ENCODE results near the gene MOV10L1.

Gene MOV10L1

DNA sequence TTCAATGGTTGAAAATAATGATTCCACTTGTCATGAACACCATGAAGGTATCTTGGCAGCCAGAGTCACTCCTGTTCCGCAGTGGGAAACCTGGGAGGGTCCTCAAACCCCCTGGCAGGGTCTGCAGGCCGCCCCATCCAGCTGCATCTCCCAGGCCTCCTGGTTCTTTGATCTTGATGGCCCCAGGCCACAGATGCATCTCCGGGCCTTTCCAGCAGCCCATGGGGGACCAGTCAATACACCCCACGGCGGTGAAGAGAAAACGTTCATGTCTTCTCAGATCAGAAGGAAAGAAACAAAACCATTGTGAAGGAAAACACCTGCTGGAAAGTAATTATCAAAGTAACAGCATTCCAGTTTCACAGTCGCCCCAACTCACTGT lies 29.9 kb upstream of the MOV10L1 start:
- 94% methylated on average over 7 of the region's 7 CpGs for WGBS (ENCODE audit: insufficient coverage)
- ChIA-PET CTCF (interaction anchor here (1.1 to 1.6 kb wide), 2 partner anchors 43 to 90 kb away, joined by 3 to 6 read pairs; no protein-coding TSS in a partner anchor), POLR2A (interaction anchor here (1.3 kb wide), 1 partner anchor 25 kb away, joined by 3 read pairs; the partner anchor contains the start of gene MLC1)
- Histone ChIP-seq H3K4me1 (ENCODE audit: control extremely low read depth in 1 of 4, control insufficient read depth in 4 of 4, insufficient read depth in 4 of 4, low read length in 3 of 4) (peaks cover 0 to 53% (median 28%) of the 10 kb centered on the region in 4 experiments), H3K27ac (ENCODE audit: insufficient read depth in 1 of 2, low read depth in 1 of 2, low read length in 2 of 2, poor library complexity in 1 of 2, severe bottlenecking in 2 of 2) (no peak overlapping the region), H3K9me3 (ENCODE audit: control extremely low read depth in 1 of 5, control insufficient read depth in 4 of 5, insufficient read depth in 2 of 5, low read depth in 1 of 5, low read length in 4 of 5) (no peaks in the 10 kb centered on the region), H3K27me3 (replicated peaks in 2 of 5; ENCODE audit: control insufficient read depth in 4 of 5, insufficient read depth in 5 of 5, low read length in 4 of 5) (peaks cover 0 to 16% (median 0%) of the 10 kb centered on the region in 5 experiments), H3K36me3 (ENCODE audit: control insufficient read depth in 4 of 4, insufficient read depth in 4 of 4, low read length in 3 of 4) (peaks cover 2 to 31% (median 18%) of the 10 kb centered on the region in 4 experiments), H3K4me3 (ENCODE audit: control insufficient read depth in 1 of 7, extremely low read depth in 1 of 7, insufficient read depth in 4 of 7, low read depth in 2 of 7, low read length in 6 of 7) (no peak overlapping the region)
- no peak for DNase-seq

- 92% methylated on average over 18 of the region's 28 CpGs for WGBS (ENCODE audit: insufficient coverage)
- Histone ChIP-seq H3K4me3 (ENCODE audit: control insufficient read depth in 1 of 7, extremely low read depth in 1 of 7, insufficient read depth in 4 of 7, low read depth in 2 of 7, low read length in 6 of 7) (no peak overlapping the region), H3K27me3 (replicated peaks in 2 of 5; ENCODE audit: control insufficient read depth in 4 of 5, insufficient read depth in 5 of 5, low read length in 4 of 5) (peaks cover 0 to 16% (median 0%) of the 10 kb centered on the region in 5 experiments), H3K36me3 (ENCODE audit: control insufficient read depth in 4 of 4, insufficient read depth in 4 of 4, low read length in 3 of 4) (peaks cover 2 to 35% (median 24%) of the 10 kb centered on the region in 4 experiments), H3K27ac (ENCODE audit: insufficient read depth in 1 of 2, low read depth in 1 of 2, low read length in 2 of 2, poor library complexity in 1 of 2, severe bottlenecking in 2 of 2) (no peak overlapping the region), H3K4me1 (ENCODE audit: control extremely low read depth in 1 of 4, control insufficient read depth in 4 of 4, insufficient read depth in 4 of 4, low read length in 3 of 4) (peaks cover 0 to 53% (median 28%) of the 10 kb centered on the region in 4 experiments), H3K9me3 (ENCODE audit: control extremely low read depth in 1 of 5, control insufficient read depth in 4 of 5, insufficient read depth in 2 of 5, low read depth in 1 of 5, low read length in 4 of 5) (no peaks in the 10 kb centered on the region)
- ChIA-PET POLR2A (interaction anchor here (0.8 to 1.6 kb wide), 3 partner anchors 24 to 52 kb away, joined by 3 to 4 read pairs (median 3); partner anchors contain the start of gene MLC1), CTCF (interaction anchor here (0.9 to 1.6 kb wide), 3 partner anchors 25 to 90 kb away, joined by 3 to 6 read pairs (median 4); partner anchors contain the start of gene MLC1)
- no peak for DNase-seq
These were observed 29.2 kb upstream of the MOV10L1 start for GRCh38 chr22:50060441-50061140.

DNA sequence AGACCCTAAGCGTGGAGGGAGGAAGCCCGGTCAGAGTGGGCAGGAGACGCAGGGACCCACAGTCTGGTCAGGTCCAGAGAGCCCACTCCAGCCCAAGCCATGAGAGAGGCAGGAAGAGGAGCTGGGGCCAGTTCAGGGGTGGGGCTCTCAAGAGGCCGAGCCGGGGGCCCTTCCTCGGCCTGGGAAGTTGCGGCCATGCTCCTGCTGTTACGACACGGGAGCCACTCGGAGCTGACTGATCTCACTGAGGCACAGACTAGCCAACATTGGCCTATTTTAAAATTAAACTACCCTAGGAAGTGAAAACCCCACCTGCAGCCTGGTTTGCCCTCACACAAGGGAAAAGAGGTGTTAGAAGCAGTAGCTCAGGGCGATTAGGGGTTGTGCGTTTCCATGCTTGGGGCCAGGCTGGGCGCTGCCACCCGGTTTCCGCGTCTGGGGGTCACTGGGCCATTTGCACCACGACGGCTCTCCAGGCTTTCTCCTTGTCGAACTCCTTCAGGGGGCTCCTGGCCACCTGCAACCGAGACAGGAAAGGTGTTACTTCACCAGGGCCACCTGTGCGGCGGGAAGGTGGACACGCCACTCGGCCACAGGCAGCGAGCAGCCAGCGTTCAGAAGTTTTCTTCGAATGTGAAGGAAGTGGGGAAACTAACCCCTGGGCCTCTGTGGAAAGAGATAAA lies 28.5 kb upstream of the MOV10L1 start:
- Histone ChIP-seq H3K9me3 (ENCODE audit: control extremely low read depth in 1 of 5, control insufficient read depth in 4 of 5, insufficient read depth in 2 of 5, low read depth in 1 of 5, low read length in 4 of 5) (no peaks in the 10 kb centered on the region), H3K27me3 (replicated peaks in 2 of 5; ENCODE audit: control insufficient read depth in 4 of 5, insufficient read depth in 5 of 5, low read length in 4 of 5) (peaks cover 0 to 16% (median 0%) of the 10 kb centered on the region in 5 experiments), H3K27ac (ENCODE audit: insufficient read depth in 1 of 2, low read depth in 1 of 2, low read length in 2 of 2, poor library complexity in 1 of 2, severe bottlenecking in 2 of 2) (no peak overlapping the region), H3K4me1 (ENCODE audit: control extremely low read depth in 1 of 4, control insufficient read depth in 4 of 4, insufficient read depth in 4 of 4, low read length in 3 of 4) (peaks cover 0 to 52% (median 27%) of the 10 kb centered on the region in 4 experiments), H3K4me3 (ENCODE audit: control insufficient read depth in 1 of 7, extremely low read depth in 1 of 7, insufficient read depth in 4 of 7, low read depth in 2 of 7, low read length in 6 of 7) (no peak overlapping the region), H3K36me3 (ENCODE audit: control insufficient read depth in 4 of 4, insufficient read depth in 4 of 4, low read length in 3 of 4) (peaks cover 2 to 41% (median 28%) of the 10 kb centered on the region in 4 experiments)
- WGBS (ENCODE audit: insufficient coverage), result 58% methylated on average over 17 of the region's 27 CpGs
- no peak for DNase-seq
- CTCF ChIA-PET, result interaction anchor here (0.9 to 1.0 kb wide), 2 partner anchors 24 to 27 kb away, joined by 3 to 4 read pairs; partner anchors contain the start of gene MLC1
- POLR2A ChIA-PET, result interaction anchor here (0.8 to 1.6 kb wide), 2 partner anchors 27 to 51 kb away, joined by 3 to 4 read pairs; no protein-coding TSS in a partner anchor

DNA sequence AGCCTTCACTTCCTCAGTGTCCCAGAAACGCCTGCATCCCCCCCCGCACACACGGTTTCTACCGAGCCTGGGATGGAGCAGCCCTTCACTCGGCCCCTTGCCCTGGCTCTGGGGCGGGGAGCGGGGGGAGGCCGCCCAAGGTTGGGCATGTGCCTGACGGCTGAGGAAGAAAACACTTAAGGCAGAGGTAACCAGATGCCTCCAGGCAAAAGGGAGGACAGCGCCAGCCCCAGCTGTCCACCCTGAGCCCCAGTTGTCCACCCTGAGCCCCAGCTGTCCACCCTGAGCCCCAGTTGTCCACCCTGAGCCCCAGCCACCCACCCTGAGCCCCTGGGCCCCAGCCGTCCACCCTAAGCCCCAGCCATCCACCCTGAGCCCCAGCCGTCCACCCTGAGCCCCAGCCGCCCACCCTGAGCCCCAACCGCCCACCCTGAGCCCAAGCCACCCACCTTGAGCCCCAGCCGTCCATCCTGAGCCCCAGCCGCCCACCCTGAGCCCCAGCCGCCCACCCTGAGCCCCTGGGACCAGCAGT lies 27.9 kb upstream of the MOV10L1 start:
- Histone ChIP-seq H3K27me3 (replicated peaks in 2 of 5; ENCODE audit: control insufficient read depth in 4 of 5, insufficient read depth in 5 of 5, low read length in 4 of 5) (peaks cover 0 to 16% (median 0%) of the 10 kb centered on the region in 5 experiments), H3K27ac (ENCODE audit: insufficient read depth in 1 of 2, low read depth in 1 of 2, low read length in 2 of 2, poor library complexity in 1 of 2, severe bottlenecking in 2 of 2) (no peak overlapping the region), H3K9me3 (ENCODE audit: control extremely low read depth in 1 of 5, control insufficient read depth in 4 of 5, insufficient read depth in 2 of 5, low read depth in 1 of 5, low read length in 4 of 5) (no peaks in the 10 kb centered on the region), H3K36me3 (ENCODE audit: control insufficient read depth in 4 of 4, insufficient read depth in 4 of 4, low read length in 3 of 4) (peaks cover 2 to 41% (median 29%) of the 10 kb centered on the region in 4 experiments), H3K4me3 (ENCODE audit: control insufficient read depth in 1 of 7, extremely low read depth in 1 of 7, insufficient read depth in 4 of 7, low read depth in 2 of 7, low read length in 6 of 7) (no peak overlapping the region), H3K4me1 (ENCODE audit: control extremely low read depth in 1 of 4, control insufficient read depth in 4 of 4, insufficient read depth in 4 of 4, low read length in 3 of 4) (peaks cover 0 to 46% (median 25%) of the 10 kb centered on the region in 4 experiments)
- WGBS (ENCODE audit: insufficient coverage), result 53% methylated on average over 13 of the region's 17 CpGs
- CTCF ChIA-PET, result interaction anchor here (0.6 to 1.1 kb wide), 4 partner anchors 20 to 31 kb away, joined by 3 to 4 read pairs (median 4); partner anchors contain the start of gene MLC1
- POLR2A ChIA-PET, result interaction anchor here (0.8 to 1.6 kb wide), 2 partner anchors 27 to 51 kb away, joined by 3 to 4 read pairs; no protein-coding TSS in a partner anchor
- peak; percentile 19 to 81 (median 79) for DNase-seq

DNA sequence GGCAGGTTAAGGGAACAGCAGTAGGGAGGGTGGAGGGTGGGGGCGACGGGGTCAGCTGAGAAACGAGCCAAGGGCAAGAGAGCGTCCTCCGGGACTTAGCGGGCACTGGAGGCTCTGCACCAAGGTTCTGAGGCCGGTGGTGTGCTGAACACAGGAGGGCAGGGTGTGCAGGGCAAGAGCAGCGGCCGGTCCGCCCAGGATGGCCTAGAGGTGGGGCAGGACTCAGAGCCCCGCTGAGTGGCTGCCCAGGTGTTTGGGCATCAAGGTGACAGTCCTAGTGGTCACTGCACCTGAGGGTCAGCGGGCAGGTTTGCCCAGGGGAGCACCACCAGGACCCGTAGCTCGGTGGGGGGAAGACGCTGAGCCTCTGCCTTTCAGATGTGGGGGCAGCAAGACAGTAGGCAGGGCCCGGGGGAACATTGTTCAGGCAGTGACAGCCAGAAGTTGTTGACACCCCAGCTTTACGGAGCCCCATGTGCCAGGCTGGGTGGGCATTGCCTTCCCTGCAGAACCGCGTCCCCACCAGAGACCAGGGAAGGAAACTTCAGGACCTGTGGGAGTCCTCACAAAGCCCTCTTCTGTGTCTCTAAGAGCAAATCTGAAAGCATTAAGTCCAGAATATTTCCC lies 27.2 kb upstream of the MOV10L1 start:
- CTCF ChIA-PET, result interaction anchor here (0.6 to 1.1 kb wide), 2 partner anchors 20 to 32 kb away, joined by 3 to 4 read pairs; no protein-coding TSS in a partner anchor

DNA sequence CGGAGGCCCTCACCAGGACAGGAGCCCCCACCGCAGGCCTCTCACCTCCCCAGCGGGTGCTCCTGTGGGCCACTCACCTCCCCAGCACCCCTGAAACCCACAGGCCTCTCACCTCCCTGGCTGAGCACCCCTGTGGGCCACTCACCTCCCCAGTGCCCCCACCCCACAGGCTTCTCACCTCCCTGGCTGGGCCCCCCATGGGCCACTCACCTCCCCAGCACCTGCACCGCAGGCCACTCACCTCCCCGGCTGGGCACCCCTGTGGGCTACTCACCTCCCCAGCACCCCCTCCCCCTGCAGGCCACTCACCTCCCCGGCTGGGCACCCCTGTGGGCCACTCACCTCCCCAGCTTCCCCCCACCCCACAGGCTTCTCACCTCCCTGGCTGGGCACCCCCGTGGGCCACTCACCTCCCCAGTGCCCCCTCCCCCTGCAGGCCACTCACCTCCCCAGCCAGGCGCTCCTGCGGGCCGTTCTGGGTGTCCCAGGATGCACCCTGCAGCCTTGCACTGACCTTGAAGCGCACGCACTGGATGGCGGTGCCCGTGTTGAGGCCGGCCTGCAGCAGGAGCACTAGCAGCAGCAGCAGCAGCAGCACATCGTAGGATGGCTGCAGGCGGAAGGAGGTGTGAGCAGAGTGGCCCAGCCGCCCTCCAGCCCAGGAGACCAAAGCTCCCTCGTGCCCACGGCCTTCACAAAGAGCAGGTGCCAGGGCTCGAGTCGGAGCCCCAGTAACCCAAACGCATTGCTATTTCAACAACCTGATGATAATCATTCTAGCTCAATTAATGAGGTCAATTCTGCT lies 26.0 kb upstream of the MOV10L1 start:
- no peak for DNase-seq
- Histone ChIP-seq H3K4me3 (ENCODE audit: control insufficient read depth in 1 of 7, extremely low read depth in 1 of 7, insufficient read depth in 4 of 7, low read depth in 2 of 7, low read length in 6 of 7) (no peak overlapping the region), H3K9me3 (ENCODE audit: control extremely low read depth in 1 of 5, control insufficient read depth in 4 of 5, insufficient read depth in 2 of 5, low read depth in 1 of 5, low read length in 4 of 5) (no peaks in the 10 kb centered on the region), H3K4me1 (ENCODE audit: control extremely low read depth in 1 of 4, control insufficient read depth in 4 of 4, insufficient read depth in 4 of 4, low read length in 3 of 4) (peaks cover 0 to 38% (median 22%) of the 10 kb centered on the region in 4 experiments), H3K27me3 (replicated peaks in 2 of 5; ENCODE audit: control insufficient read depth in 4 of 5, insufficient read depth in 5 of 5, low read length in 4 of 5) (peaks cover 0 to 11% (median 0%) of the 10 kb centered on the region in 5 experiments), H3K36me3 (ENCODE audit: control insufficient read depth in 4 of 4, insufficient read depth in 4 of 4, low read length in 3 of 4) (peaks cover 4 to 56% (median 38%) of the 10 kb centered on the region in 4 experiments), H3K27ac (ENCODE audit: insufficient read depth in 1 of 2, low read depth in 1 of 2, low read length in 2 of 2, poor library complexity in 1 of 2, severe bottlenecking in 2 of 2) (no peak overlapping the region)
- WGBS (ENCODE audit: insufficient coverage), result 91% methylated on average over 18 of the region's 23 CpGs
- ChIA-PET CTCF (interaction anchor here (1.3 to 3.0 kb wide), 3 partner anchors 21 to 32 kb away, joined by 3 to 14 read pairs (median 3); partner anchors contain the start of genes MLC1 and MOV10L1), POLR2A (no interaction called here)

More for the DNA sequence above, 27.2 kb upstream of the MOV10L1 start:
- POLR2A ChIA-PET, result interaction anchor here (1.6 kb wide), 1 partner anchor 28 kb away, joined by 4 read pairs; no protein-coding TSS in a partner anchor
- H3K9me3 ChIP-seq (ENCODE audit: control extremely low read depth in 1 of 5, control insufficient read depth in 4 of 5, insufficient read depth in 2 of 5, low read depth in 1 of 5, low read length in 4 of 5), result no peaks in the 10 kb centered on the region
- WGBS (ENCODE audit: insufficient coverage), result 95% methylated on average over 19 of the region's 19 CpGs
- peaks cover 0 to 44% (median 25%) of the 10 kb centered on the region in 4 experiments for H3K4me1 ChIP-seq (ENCODE audit: control extremely low read depth in 1 of 4, control insufficient read depth in 4 of 4, insufficient read depth in 4 of 4, low read length in 3 of 4)
- H3K36me3 ChIP-seq (ENCODE audit: control insufficient read depth in 4 of 4, insufficient read depth in 4 of 4, low read length in 3 of 4), result peaks cover 2 to 47% (median 33%) of the 10 kb centered on the region in 4 experiments
- H3K4me3 ChIP-seq (ENCODE audit: control insufficient read depth in 1 of 7, extremely low read depth in 1 of 7, insufficient read depth in 4 of 7, low read depth in 2 of 7, low read length in 6 of 7), result peak overlapping the region in 1 of 7 experiments; percentile 28
- H3K27ac ChIP-seq (ENCODE audit: insufficient read depth in 1 of 2, low read depth in 1 of 2, low read length in 2 of 2, poor library complexity in 1 of 2, severe bottlenecking in 2 of 2), result no peak overlapping the region
- H3K27me3 ChIP-seq (replicated peaks in 2 of 5; ENCODE audit: control insufficient read depth in 4 of 5, insufficient read depth in 5 of 5, low read length in 4 of 5), result peaks cover 0 to 16% (median 0%) of the 10 kb centered on the region in 5 experiments
- DNase-seq, result no peak
